Hematopoietic multipotent progenitor cell (in vitro differentiated cells): ENCODE results near the gene DOCK6. TPM values are rescaled to one million over a fixed set of nuclear protein-coding genes. Genes with fewer than 3 reads are reported as not detected.
"Not testable (repeated sequence)": the region's sequence is repeated elsewhere in the genome, so short reads cannot be mapped to it uniquely, and the experiment has no call there.

Experiments used
- DNase-seq, 3 donors: peaks; one replicate each; pipeline ENCODE4 v3.0.0-alpha.2; 2011 to 2015; ENCODE audit warnings: low read depth in 2 of 3, low spot score in 2 of 3
- total RNA-seq: library from RNA; depleted of rRNA; stranded (reverse); fragments of >200 nt; gene quantifications from one replicate; pipeline ENCODE4 v1.2.3, GENCODE V29; 2012

The DOCK6 gene
- total RNA-seq, 1 donor = 3.5 TPM

- DNase-seq = peak in 1 of 3 donors; percentile 42
Observed at GRCh38 chr19:11179716-11180297, 82.5 kb downstream of the DOCK6 start.

- DNase-seq = not testable (repeated sequence)
Observed at GRCh38 chr19:11179145-11179465, 83.2 kb downstream of the DOCK6 start.

- no peak for DNase-seq
Observed at GRCh38 chr19:11177592-11177991, 84.7 kb downstream of the DOCK6 start.

GRCh38 chr19:11176466-11177193, 85.7 kb downstream of the DOCK6 start:
- no peak for DNase-seq

GRCh38 chr19:11175920-11176319, 86.4 kb downstream of the DOCK6 start:
- DNase-seq = no peak

- DNase-seq = no peak
Observed at GRCh38 chr19:11174336-11174735, 88.0 kb downstream of the DOCK6 start.

- DNase-seq = no peak
Observed at GRCh38 chr19:11173516-11174155, 88.7 kb downstream of the DOCK6 start.

- no peak for DNase-seq
Observed at GRCh38 chr19:11172576-11172975, 89.7 kb downstream of the DOCK6 start.

- DNase-seq = no peak
Observed at GRCh38 chr19:11171144-11171543, 91.2 kb downstream of the DOCK6 start.

- DNase-seq = no peak
Observed at GRCh38 chr19:11169896-11170678, 92.2 kb downstream of the DOCK6 start.

- DNase-seq = no peak
Observed at GRCh38 chr19:11168568-11168967, 93.8 kb downstream of the DOCK6 start.

GRCh38 chr19:11166281-11167142, 95.8 kb downstream of the DOCK6 start:
- no peak for DNase-seq

- DNase-seq = no peak
Observed at GRCh38 chr19:11165486-11166030, 96.8 kb downstream of the DOCK6 start.

GRCh38 chr19:11164879-11165406, 97.4 kb downstream of the DOCK6 start:
- DNase-seq = no peak

- no peak for DNase-seq
Observed at GRCh38 chr19:11164296-11164695, 98.0 kb downstream of the DOCK6 start.

- not testable (repeated sequence) for DNase-seq
Observed at GRCh38 chr19:11160440-11160768, 101.9 kb downstream of the DOCK6 start.

GRCh38 chr19:11159598-11160439, 102.5 kb downstream of the DOCK6 start:
- no peak for DNase-seq

- peak; percentile 73 to 98 (median 97) for DNase-seq
Observed at GRCh38 chr19:11155373-11156120, 106.8 kb downstream of the DOCK6 start, which contains the start of gene SPC24. Gene SPC24, minus strand, starts transcription at chr19:11155782. Its CDS starts 6 bp downstream, at chr19:11155776.
